Vagina (tissue), 2 donors: ENCODE results near the gene SETD3. TPM values are rescaled to one million over a fixed set of nuclear protein-coding genes. Genes with fewer than 3 reads are reported as not detected.

Source experiments
- DNase-seq, 2 donors: peaks; one replicate each; pipeline ENCODE4 v3.0.0-alpha.2; 2017; ENCODE audit errors: extremely low spot score in 2 of 2
- H3K27ac ChIP-seq: fragments of 200-600 bp; sonication (generic); one replicate; pipeline ENCODE4 v1.5.1; 2019
- H3K27me3 ChIP-seq: fragments of 200-600 bp; sonication (generic); one replicate; pipeline ENCODE4 v1.5.1; 2019
- H3K36me3 ChIP-seq, 2 donors: fragments of 200-600 bp; sonication (generic); one replicate each; pipeline ENCODE4 v1.5.1; 2017 to 2019
- H3K4me1 ChIP-seq: fragments of 200-600 bp; sonication (generic); one replicate; pipeline ENCODE4 v1.5.1; 2019
- H3K4me3 ChIP-seq, 2 donors: fragments of 200-600 bp; sonication (generic); 1 replicate in 1 of 2; 2 replicates in 1 of 2; pipeline ENCODE4 v1.5.1; 2016 to 2019
- H3K9me3 ChIP-seq: fragments of 200-600 bp; sonication (generic); one replicate; pipeline ENCODE4 v1.5.1; 2019
- CTCF ChIP-seq, 3 experiments: fragments of 450-650 bp in 2 of 3; fragments of 200-600 bp in 1 of 3; sonication (generic) in 1 of 3; IDR thresholded peaks; one replicate each; pipeline ENCODE4 v1.5.1; 2017 to 2019; ENCODE audit warnings: antibody characterized with exemption in 3 of 3, mild to moderate bottlenecking in 2 of 3, moderate library complexity in 2 of 3
- POLR2A ChIP-seq, 2 donors: fragments of 450-650 bp; IDR thresholded peaks; one replicate each; pipeline ENCODE4 v1.6.1; 2017; ENCODE audit warnings: antibody characterized with exemption in 2 of 2, mild to moderate bottlenecking in 2 of 2, moderate library complexity in 2 of 2
- POLR2AphosphoS5 ChIP-seq, 2 donors: sonication (generic); formaldehyde crosslinking; IDR thresholded peaks; one replicate each; pipeline ENCODE4 v1.9.0; 2017; ENCODE audit warnings: antibody characterized with exemption in 2 of 2, mild to moderate bottlenecking in 2 of 2, low read depth in 1 of 2; ENCODE audit not compliant: insufficient read depth in 1 of 2
- intact Hi-C: fragments of 100-400 bp; cut with DNase I; formaldehyde crosslinking; loops from one replicate; pipeline ENCODE4 v1.15.1; 2023
- total RNA-seq: library from RNA; depleted of rRNA; stranded (reverse); fragments of >200 nt; gene quantifications from one replicate; pipeline ENCODE4 v1.2.3, GENCODE V29; 2016

The SETD3 gene
- total RNA-seq, 1 donor from 2014 or later, result 49.8 TPM

GRCh38 chr14:99352688-99353280 is 127.9 kb downstream of the SETD3 start:
- intact Hi-C loops, result no loop called here
- Histone ChIP-seq H3K27ac (no peak overlapping the region), H3K36me3 (no peaks in the 10 kb centered on the region), H3K27me3 (no peaks in the 10 kb centered on the region), H3K4me3 (no peak overlapping the region), H3K9me3 (no peaks in the 10 kb centered on the region), H3K4me1 (no peaks in the 10 kb centered on the region)
- DNase-seq, result no peak
- TF ChIP-seq CTCF (IDR thresholded peaks at IDR 0.05) (no peak), POLR2A (IDR thresholded peaks at IDR 0.05) (no peak), POLR2AphosphoS5 (IDR thresholded peaks at IDR 0.05; ENCODE audit: insufficient read depth in 1 of 2, low read depth in 1 of 2) (no peak)

- TF ChIP-seq CTCF (IDR thresholded peaks at IDR 0.05), result no peak
- Histone ChIP-seq H3K27ac (no peak overlapping the region), H3K36me3 (no peaks in the 10 kb centered on the region), H3K4me1 (no peaks in the 10 kb centered on the region), H3K27me3 (no peaks in the 10 kb centered on the region), H3K4me3 (no peak overlapping the region), H3K9me3 (no peaks in the 10 kb centered on the region)
- intact Hi-C loops, result no loop called here
- no peak for DNase-seq
Measured at GRCh38 chr14:99351166-99352007, 129.3 kb downstream of the SETD3 start.

GRCh38 chr14:99350751-99351150 is 129.9 kb downstream of the SETD3 start:
- TF ChIP-seq POLR2A (IDR thresholded peaks at IDR 0.05), result no peak
- no peak for TF ChIP-seq CTCF (IDR thresholded peaks at IDR 0.05)
- TF ChIP-seq POLR2AphosphoS5 (IDR thresholded peaks at IDR 0.05; ENCODE audit: insufficient read depth in 1 of 2, low read depth in 1 of 2), result no peak
- Histone ChIP-seq H3K4me1 (no peaks in the 10 kb centered on the region), H3K9me3 (no peaks in the 10 kb centered on the region), H3K4me3 (no peak overlapping the region), H3K27ac (no peak overlapping the region), H3K27me3 (no peaks in the 10 kb centered on the region), H3K36me3 (no peaks in the 10 kb centered on the region)
- DNase-seq, result no peak
- intact Hi-C loops, result no loop called here

- TF ChIP-seq POLR2AphosphoS5 (IDR thresholded peaks at IDR 0.05; ENCODE audit: insufficient read depth in 1 of 2, low read depth in 1 of 2), result no peak
- no peak for TF ChIP-seq CTCF (IDR thresholded peaks at IDR 0.05)
- TF ChIP-seq POLR2A (IDR thresholded peaks at IDR 0.05), result no peak
- no peak for DNase-seq
- intact Hi-C loops, result no loop called here
Measured at GRCh38 chr14:99349721-99350495, 130.8 kb downstream of the SETD3 start.

More at GRCh38 chr14:99349721-99350495, 130.8 kb downstream of the SETD3 start:
- no peaks in the 10 kb centered on the region for H3K27me3 ChIP-seq
- no peak overlapping the region for H3K27ac ChIP-seq
- H3K36me3 ChIP-seq, result no peaks in the 10 kb centered on the region
- no peak overlapping the region for H3K4me3 ChIP-seq
- no peaks in the 10 kb centered on the region for H3K4me1 ChIP-seq
- no peaks in the 10 kb centered on the region for H3K9me3 ChIP-seq
